ENCODE results near the gene SYT1.
"Not testable (repeated sequence)": the region's sequence is repeated elsewhere in the genome, so short reads cannot be mapped to it uniquely, and the experiment has no call there.

Gene SYT1

GRCh38 chr12:78864403-78864869 is at the start of gene SYT1:
Gene SYT1 (plus strand): TSS chr12:78864774.
- peak; percentile 43 to 49 for DNase-seq (ENCODE audit: low read depth in 2 of 2)

GRCh38 chr12:78818487-78818886 is 46.1 kb upstream of the SYT1 start:
- DNase-seq (ENCODE audit: low read depth in 2 of 2): no peak

GRCh38 chr12:78820946-78821345 is 43.6 kb upstream of the SYT1 start:
- DNase-seq (ENCODE audit: low read depth in 2 of 2): no peak

- DNase-seq (ENCODE audit: low read depth in 2 of 2): no peak
Measured at GRCh38 chr12:78824918-78825317, 39.7 kb upstream of the SYT1 start.

- no peak for DNase-seq (ENCODE audit: low read depth in 2 of 2)
Measured at GRCh38 chr12:78829690-78830089, 34.9 kb upstream of the SYT1 start.

GRCh38 chr12:78835493-78835892 is 29.1 kb upstream of the SYT1 start:
- DNase-seq (ENCODE audit: low read depth in 2 of 2): no peak

GRCh38 chr12:78840518-78841019 is 24.0 kb upstream of the SYT1 start:
- DNase-seq (ENCODE audit: low read depth in 2 of 2): not testable (repeated sequence)

- DNase-seq (ENCODE audit: low read depth in 2 of 2): no peak
Measured at GRCh38 chr12:78853231-78853630, 11.3 kb upstream of the SYT1 start.

GRCh38 chr12:78863482-78864402 is 832 bp upstream of the SYT1 start:
- DNase-seq (ENCODE audit: low read depth in 2 of 2): no peak

GRCh38 chr12:78864870-78865463 is 393 bp downstream of the SYT1 start:
- DNase-seq (ENCODE audit: low read depth in 2 of 2): no peak

GRCh38 chr12:78865516-78865915 is 942 bp downstream of the SYT1 start:
- DNase-seq (ENCODE audit: low read depth in 2 of 2): no peak

GRCh38 chr12:78866518-78866917 is 1.9 kb downstream of the SYT1 start:
- no peak for DNase-seq (ENCODE audit: low read depth in 2 of 2)

GRCh38 chr12:78870539-78870938 is 6.0 kb downstream of the SYT1 start:
- no peak for DNase-seq (ENCODE audit: low read depth in 2 of 2)

GRCh38 chr12:78871566-78871965 is 7.0 kb downstream of the SYT1 start:
- DNase-seq (ENCODE audit: low read depth in 2 of 2): no peak

GRCh38 chr12:78878459-78878858 is 13.9 kb downstream of the SYT1 start:
- no peak for DNase-seq (ENCODE audit: low read depth in 2 of 2)

- DNase-seq (ENCODE audit: low read depth in 2 of 2): no peak
Measured at GRCh38 chr12:78878866-78879265, 14.3 kb downstream of the SYT1 start.

GRCh38 chr12:78880078-78880477 is 15.5 kb downstream of the SYT1 start:
- no peak for DNase-seq (ENCODE audit: low read depth in 2 of 2)

- no peak for DNase-seq (ENCODE audit: low read depth in 2 of 2)
Measured at GRCh38 chr12:78881685-78882084, 17.1 kb downstream of the SYT1 start.

- no peak for DNase-seq (ENCODE audit: low read depth in 2 of 2)
Measured at GRCh38 chr12:78885466-78885865, 20.9 kb downstream of the SYT1 start.

- no peak for DNase-seq (ENCODE audit: low read depth in 2 of 2)
Measured at GRCh38 chr12:78886719-78887407, 22.3 kb downstream of the SYT1 start.

GRCh38 chr12:78887444-78887843 is 22.9 kb downstream of the SYT1 start:
- no peak for DNase-seq (ENCODE audit: low read depth in 2 of 2)

GRCh38 chr12:78888568-78888967 is 24.0 kb downstream of the SYT1 start:
- DNase-seq (ENCODE audit: low read depth in 2 of 2): no peak

All from fibroblast of skin of left biceps (primary cell).